Measurements from ENCODE around the gene RSPH9. TPM values are rescaled to one million over a fixed set of nuclear protein-coding genes. Genes with fewer than 3 reads are reported as not detected.

The RSPH9 gene
- polyA plus RNA-seq, 3 donors = 0.05 to 0.52 (median 0.13) TPM

GRCh38 chr6:43716099-43716498, 71.3 kb downstream of the RSPH9 start:
- DNase-seq = no peak
- peaks cover 30 to 39% (median 38%) of the 10 kb centered on the region in 3 donors for H3K27me3 Mint-ChIP-seq (ENCODE audit: low read depth in 3 of 3)
- no peak overlapping the region for H3K27ac Mint-ChIP-seq
- H3K9me3 Mint-ChIP-seq = peaks cover 0 to 2% (median 0%) of the 10 kb centered on the region in 7 donors
- no peak overlapping the region for H3K4me2 ChIP-seq (replicated peaks; ENCODE audit: extremely low read depth, low read length, poor library complexity, severe bottlenecking)
- no peak overlapping the region for H3K4me3 Mint-ChIP-seq
- no peaks in the 10 kb centered on the region for H3K9me3 ChIP-seq (replicated peaks in 1 of 2; ENCODE audit: control insufficient read depth in 1 of 2, insufficient read depth in 1 of 2, low read length in 2 of 2)
- no peak overlapping the region for H3K27ac ChIP-seq (ENCODE audit: low read depth in 1 of 2, low read length in 2 of 2)
- 64% methylated on average over 4 of the region's 9 CpGs for WGBS (ENCODE audit: insufficient coverage)
- peaks cover 5% of the 10 kb centered on the region for H3K4me1 Mint-ChIP-seq
- no peaks in the 10 kb centered on the region for H3K36me3 ChIP-seq (replicated peaks in 1 of 2; ENCODE audit: control insufficient read depth in 1 of 2, insufficient read depth in 2 of 2, low read length in 2 of 2)
- TF ChIP-seq CTCF (IDR thresholded peaks at IDR 0.05) = no peak
- intact Hi-C loops (cut with micrococcal nuclease) = no loop called here
- H4K20me1 ChIP-seq (ENCODE audit: insufficient read depth, low read length) = no peaks in the 10 kb centered on the region
- no peak overlapping the region for H2AFZ ChIP-seq (ENCODE audit: insufficient read depth, low read depth, low read length, poor library complexity, severe bottlenecking)
- H3K4me3 ChIP-seq (replicated peaks in 1 of 3; ENCODE audit: low read depth in 2 of 3, low read length in 3 of 3) = no peak overlapping the region
- no peak overlapping the region for H3K9ac ChIP-seq (ENCODE audit: insufficient read depth, low read length, poor library complexity, severe bottlenecking)
- peaks cover 0 to 3% of the 10 kb centered on the region in 2 donors for H3K36me3 Mint-ChIP-seq
- peaks cover 0 to 17% of the 10 kb centered on the region in 2 donors for H3K27me3 ChIP-seq (ENCODE audit: control insufficient read depth in 2 of 2, insufficient read depth in 2 of 2, low read length in 2 of 2)
- H3K4me1 ChIP-seq (ENCODE audit: control insufficient read depth in 1 of 2, insufficient read depth in 2 of 2, low read length in 2 of 2) = no peaks in the 10 kb centered on the region
- H3K79me2 ChIP-seq (ENCODE audit: insufficient read depth, low read length) = no peaks in the 10 kb centered on the region

GRCh38 chr6:43717389-43717788, 72.6 kb downstream of the RSPH9 start:
- peaks cover 0 to 6% of the 10 kb centered on the region in 2 donors for H3K36me3 Mint-ChIP-seq
- Histone ChIP-seq H3K9me3 (replicated peaks in 1 of 2; ENCODE audit: control insufficient read depth in 1 of 2, insufficient read depth in 1 of 2, low read length in 2 of 2) (no peaks in the 10 kb centered on the region), H3K4me1 (ENCODE audit: control insufficient read depth in 1 of 2, insufficient read depth in 2 of 2, low read length in 2 of 2) (no peaks in the 10 kb centered on the region), H3K4me2 (replicated peaks; ENCODE audit: extremely low read depth, low read length, poor library complexity, severe bottlenecking) (no peak overlapping the region), H3K36me3 (replicated peaks in 1 of 2; ENCODE audit: control insufficient read depth in 1 of 2, insufficient read depth in 2 of 2, low read length in 2 of 2) (no peaks in the 10 kb centered on the region), H4K20me1 (ENCODE audit: insufficient read depth, low read length) (no peaks in the 10 kb centered on the region), H3K27ac (ENCODE audit: low read depth in 1 of 2, low read length in 2 of 2) (no peak overlapping the region), H3K27me3 (ENCODE audit: control insufficient read depth in 2 of 2, insufficient read depth in 2 of 2, low read length in 2 of 2) (peaks cover 0 to 19% of the 10 kb centered on the region in 2 donors), H3K79me2 (ENCODE audit: insufficient read depth, low read length) (no peaks in the 10 kb centered on the region), H3K9ac (ENCODE audit: insufficient read depth, low read length, poor library complexity, severe bottlenecking) (no peak overlapping the region), H3K4me3 (replicated peaks in 1 of 3; ENCODE audit: low read depth in 2 of 3, low read length in 3 of 3) (no peak overlapping the region), H2AFZ (ENCODE audit: insufficient read depth, low read depth, low read length, poor library complexity, severe bottlenecking) (no peak overlapping the region)
- H3K4me1 Mint-ChIP-seq = peaks cover 8% of the 10 kb centered on the region
- WGBS (ENCODE audit: insufficient coverage) = 97% methylated on average over 7 of the region's 8 CpGs
- H3K9me3 Mint-ChIP-seq = peaks cover 0 to 2% (median 0%) of the 10 kb centered on the region in 7 donors
- H3K27ac Mint-ChIP-seq = no peak overlapping the region
- H3K4me3 Mint-ChIP-seq = no peak overlapping the region
- peaks cover 31% of the 10 kb centered on the region in 3 donors for H3K27me3 Mint-ChIP-seq (ENCODE audit: low read depth in 3 of 3)
- no peak for DNase-seq
- no peak for TF ChIP-seq CTCF (IDR thresholded peaks at IDR 0.05)
- intact Hi-C loops (cut with micrococcal nuclease) = no loop called here
